ENCODE data around the gene TMEM178B. TPM values are rescaled to one million over a fixed set of nuclear protein-coding genes. Genes with fewer than 3 reads are reported as not detected.

Gene TMEM178B
- total and polyA plus RNA-seq, 2 of the 4 experiments (the other 2 are of a cell fraction): under 0.01 to 0.05 TPM

GRCh38 chr7:141452911-141453310, 379.0 kb downstream of the TMEM178B start:
- no peak overlapping the region for H3K4me2 ChIP-seq (ENCODE audit: low read depth, low read length)
- no peak overlapping the region for H4K5ac ChIP-seq (ENCODE audit: low read depth, low read length)
- no peak for TF ChIP-seq ELK1 (IDR thresholded peaks at IDR 0.05; ENCODE audit: borderline replicate concordance, low read depth, low read length)
- TF ChIP-seq SMC3 (IDR thresholded peaks at IDR 0.05; ENCODE audit: low read depth, low read length): no peak
- TF ChIP-seq RFX5 (IDR thresholded peaks at IDR 0.05; ENCODE audit: low read depth, low read length): no peak
- no peak for TF ChIP-seq CTCF (conservative IDR thresholded peaks at IDR 0.05; ENCODE audit: low read depth, low read length)
- no peak for TF ChIP-seq MXI1 (IDR thresholded peaks at IDR 0.05; ENCODE audit: borderline replicate concordance, low read depth, low read length)
- no peak for TF ChIP-seq RAD21 (IDR thresholded peaks at IDR 0.05; ENCODE audit: low read length)
- TF ChIP-seq RCOR1 (IDR thresholded peaks at IDR 0.05; ENCODE audit: insufficient replicate concordance, low read length): no peak
- no peak for TF ChIP-seq CEBPB (IDR thresholded peaks at IDR 0.05; ENCODE audit: low read depth, low read length)
- TF ChIP-seq MAFK (IDR thresholded peaks at IDR 0.05; ENCODE audit: low read depth, low read length): no peak
- no peak for TF ChIP-seq MAZ (IDR thresholded peaks at IDR 0.05; ENCODE audit: borderline replicate concordance, low read depth, low read length)
- no peak for TF ChIP-seq USF2 (IDR thresholded peaks at IDR 0.05; ENCODE audit: low read depth, low read length)
- TF ChIP-seq FOS (IDR thresholded peaks at IDR 0.05; ENCODE audit: low read depth, low read length): no peak
- no peak for TF ChIP-seq CHD1 (IDR thresholded peaks at IDR 0.05; ENCODE audit: low read depth, low read length)
- TF ChIP-seq BHLHE40 (IDR thresholded peaks at IDR 0.05; ENCODE audit: low read depth, low read length): no peak
- TF ChIP-seq POLR2A (IDR thresholded peaks at IDR 0.05; ENCODE audit: low read depth, low read length): no peak
- TF ChIP-seq NFE2L2 (IDR thresholded peaks at IDR 0.05; ENCODE audit: low read depth, low read length): no peak
- H4K8ac ChIP-seq (ENCODE audit: low read depth in 2 of 2, low read length in 2 of 2): no peak overlapping the region
- H3K9me1 ChIP-seq (ENCODE audit: insufficient read depth, low read length): no peaks in the 10 kb centered on the region
- H2AFZ ChIP-seq (replicated peaks; ENCODE audit: low read length, poor library complexity): no peak overlapping the region
- H3K56ac ChIP-seq (ENCODE audit: extremely low read depth, insufficient read depth, low read length): no peak overlapping the region
- ChIA-PET CTCF (no interaction called here), POLR2A (ENCODE audit: unreplicated experiment) (no interaction called here)
- dilution Hi-C loops (cut with HindIII; ENCODE audit: low sequenced_read_pairs, unreplicated experiment) (no loop called here), in situ Hi-C loops (cut with MboI; ENCODE audit: low sequenced_read_pairs) (no loop called here), intact Hi-C loops (cut with micrococcal nuclease) (no loop called here)
- no peak overlapping the region for H2BK120ac ChIP-seq (ENCODE audit: low read depth, low read length)
- H3K23ac ChIP-seq (ENCODE audit: low read depth, low read length): no peak overlapping the region
- no peaks in the 10 kb centered on the region for H3K4me1 ChIP-seq (ENCODE audit: control insufficient read depth, insufficient read depth, low read length)
- no peak overlapping the region for H2BK5ac ChIP-seq (ENCODE audit: low read depth, low read length, poor library complexity, severe bottlenecking)
- no peak overlapping the region for H3K27ac ChIP-seq (ENCODE audit: insufficient read depth, low read length)
- no peak for ATAC-seq (ENCODE audit: low read depth)
- no peak overlapping the region for H3K4ac ChIP-seq (ENCODE audit: low read depth, low read length)
- H4K20me1 ChIP-seq (ENCODE audit: insufficient read depth, low read length): no peaks in the 10 kb centered on the region
- 60% methylated on average over 1 of the region's 3 CpGs; no CpG with 5 or more reads in 1 of the 2 experiments for WGBS, 2 experiments (ENCODE audit: extremely low coverage in 2 of 2, insufficient read length in 1 of 2)
- no peak overlapping the region for H3K4me3 ChIP-seq (ENCODE audit: insufficient read depth, low read depth, low read length)
- H2BK15ac ChIP-seq (ENCODE audit: low read depth, low read length): no peak overlapping the region
- no peak overlapping the region for H3K14ac ChIP-seq (replicated peaks; ENCODE audit: low read depth, low read length)
- no peak overlapping the region for H2AK9ac ChIP-seq (replicated peaks; ENCODE audit: low read depth, low read length, poor library complexity)
- no peak overlapping the region for H3K9ac ChIP-seq (ENCODE audit: low read depth, low read length)
- no TSS peak for BruUV-seq (replicated peaks)
- H3K79me1 ChIP-seq (ENCODE audit: low read depth in 1 of 2, low read length in 2 of 2): no peaks in the 10 kb centered on the region
- H3K18ac ChIP-seq (ENCODE audit: low read depth, low read length): no peak overlapping the region
- no peaks in the 10 kb centered on the region for H3K36me3 ChIP-seq (ENCODE audit: control insufficient read depth, insufficient read depth, low read length)
- DNase-seq: no peak
- H2AK5ac ChIP-seq (ENCODE audit: low read depth, low read length): no peak overlapping the region
- H2BK20ac ChIP-seq (ENCODE audit: low read depth, low read length): no peak overlapping the region
- H3K9me3 ChIP-seq (ENCODE audit: control insufficient read depth, insufficient read depth, low read length): peaks cover 4% of the 10 kb centered on the region; the same call in 1 of the 2 replicates
- no peaks in the 10 kb centered on the region for H3K27me3 ChIP-seq (ENCODE audit: control insufficient read depth, insufficient read depth, low read length)
- no peak overlapping the region for H4K91ac ChIP-seq (ENCODE audit: insufficient read depth, low read depth, low read length)

Data from IMR-90 (cell line).